ENCODE results near the gene CASP9. TPM values are rescaled to one million over a fixed set of nuclear protein-coding genes. Genes with fewer than 3 reads are reported as not detected.

Gene CASP9
- total and polyA plus RNA-seq, 3 experiments from 2014 or later, result 9.2 to 9.8 (median 9.6) TPM

Other genes with a start within 250 kb of the CASP9 start
- gene EFHD2, start 114.3 kb downstream of the CASP9 start, total RNA-seq, result 10 to 100 TPM; 64.7 to 67.9 TPM
- gene EFHD2, start 114.3 kb downstream of the CASP9 start, polyA plus RNA-seq, result 154 TPM
- not detected for gene CTRC, start 85.8 kb downstream of the CASP9 start, total RNA-seq
- not detected for gene CTRC, start 85.8 kb downstream of the CASP9 start, polyA plus RNA-seq
- not detected for gene CELA2A, start 67.5 kb downstream of the CASP9 start, total RNA-seq
- not detected for gene CELA2A, start 67.5 kb downstream of the CASP9 start, polyA plus RNA-seq
- not detected for gene CELA2B, start 48.1 kb downstream of the CASP9 start, total RNA-seq
- gene CELA2B, start 48.1 kb downstream of the CASP9 start, polyA plus RNA-seq, result not detected
- 10 to 100 TPM; 19.4 to 22.0 TPM for gene DNAJC16, start 2.6 kb upstream of the CASP9 start, total RNA-seq
- gene DNAJC16, start 2.6 kb upstream of the CASP9 start, polyA plus RNA-seq, result 9.1 TPM
- gene AGMAT, start 60.8 kb upstream of the CASP9 start, total RNA-seq, result 10 to 100 TPM; 18.5 to 19.7 TPM
- 6.2 TPM for gene AGMAT, start 60.8 kb upstream of the CASP9 start, polyA plus RNA-seq
- 10 to 100 TPM; 47.8 to 50.4 TPM for gene DDI2, start 93.2 kb upstream of the CASP9 start, total RNA-seq
- gene DDI2, start 93.2 kb upstream of the CASP9 start, polyA plus RNA-seq, result 6.1 TPM
- gene PLEKHM2, start 160.1 kb upstream of the CASP9 start, total RNA-seq, result 10 to 100 TPM; 55.8 to 56.3 TPM
- 8.3 TPM for gene PLEKHM2, start 160.1 kb upstream of the CASP9 start, polyA plus RNA-seq
- gene SLC25A34, start 212.0 kb upstream of the CASP9 start, total RNA-seq, result under 1 TPM; 0.93 to 0.94 TPM
- 0.15 TPM for gene SLC25A34, start 212.0 kb upstream of the CASP9 start, polyA plus RNA-seq
- not detected for gene TMEM82, start 218.3 kb upstream of the CASP9 start, total RNA-seq
- not detected for gene TMEM82, start 218.3 kb upstream of the CASP9 start, polyA plus RNA-seq
- not detected for gene FBLIM1, start 234.6 kb upstream of the CASP9 start, total RNA-seq
- not detected for gene FBLIM1, start 234.6 kb upstream of the CASP9 start, polyA plus RNA-seq

All from CD8-positive, alpha-beta memory T cell (primary cell).